ENCODE data around the gene FAM162A. TPM values are rescaled to one million over a fixed set of nuclear protein-coding genes. Genes with fewer than 3 reads are reported as not detected.

FAM162A gene
- total RNA-seq, 1 donor from 2014 or later: 52.5 TPM

DNA sequence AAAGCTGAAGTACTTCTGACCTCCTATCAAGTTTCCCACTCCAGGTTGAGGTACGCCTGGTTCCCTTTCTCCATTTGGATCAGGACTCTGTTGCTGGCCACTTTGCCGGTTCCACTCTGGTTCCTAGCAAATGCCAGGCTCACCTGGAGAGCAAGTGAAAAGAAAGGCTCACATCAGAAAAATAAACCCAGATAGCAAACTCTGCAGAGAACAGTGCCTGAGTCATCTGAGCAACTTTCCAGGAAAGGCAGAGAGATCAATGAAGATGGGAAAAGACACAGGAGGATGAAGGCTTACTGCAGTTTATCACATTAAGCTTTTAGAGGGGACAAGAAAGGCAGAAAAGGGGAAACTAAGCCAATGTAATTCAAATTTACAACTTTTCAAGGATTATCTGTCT, 73.7 kb downstream of the FAM162A start:
- Mint-ChIP-seq H3K27me3 (no peaks in the 10 kb centered on the region), H3K27ac (peak overlapping the region; percentile 29), H3K4me3 (ENCODE audit: low read depth) (no peak overlapping the region), H3K4me1 (ENCODE audit: low read depth) (peaks cover 14% of the 10 kb centered on the region), H3K9me3 (ENCODE audit: low read depth) (no peaks in the 10 kb centered on the region), H3K36me3 (ENCODE audit: insufficient read depth) (peaks cover 28% of the 10 kb centered on the region)
- TF ChIP-seq, protein P1, sequence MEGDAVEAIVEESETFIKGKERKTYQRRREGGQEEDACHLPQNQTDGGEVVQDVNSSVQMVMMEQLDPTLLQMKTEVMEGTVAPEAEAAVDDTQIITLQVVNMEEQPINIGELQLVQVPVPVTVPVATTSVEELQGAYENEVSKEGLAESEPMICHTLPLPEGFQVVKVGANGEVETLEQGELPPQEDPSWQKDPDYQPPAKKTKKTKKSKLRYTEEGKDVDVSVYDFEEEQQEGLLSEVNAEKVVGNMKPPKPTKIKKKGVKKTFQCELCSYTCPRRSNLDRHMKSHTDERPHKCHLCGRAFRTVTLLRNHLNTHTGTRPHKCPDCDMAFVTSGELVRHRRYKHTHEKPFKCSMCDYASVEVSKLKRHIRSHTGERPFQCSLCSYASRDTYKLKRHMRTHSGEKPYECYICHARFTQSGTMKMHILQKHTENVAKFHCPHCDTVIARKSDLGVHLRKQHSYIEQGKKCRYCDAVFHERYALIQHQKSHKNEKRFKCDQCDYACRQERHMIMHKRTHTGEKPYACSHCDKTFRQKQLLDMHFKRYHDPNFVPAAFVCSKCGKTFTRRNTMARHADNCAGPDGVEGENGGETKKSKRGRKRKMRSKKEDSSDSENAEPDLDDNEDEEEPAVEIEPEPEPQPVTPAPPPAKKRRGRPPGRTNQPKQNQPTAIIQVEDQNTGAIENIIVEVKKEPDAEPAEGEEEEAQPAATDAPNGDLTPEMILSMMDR (IDR thresholded peaks at IDR 0.05; ENCODE audit: unreplicated experiment): no peak
- no peak for DNase-seq (ENCODE audit: low spot score, unreplicated experiment)

- DNase-seq (ENCODE audit: low spot score, unreplicated experiment): no peak
- no peaks in the 10 kb centered on the region for H3K27me3 Mint-ChIP-seq
- peaks cover 31% of the 10 kb centered on the region for H3K36me3 Mint-ChIP-seq (ENCODE audit: insufficient read depth)
- no peaks in the 10 kb centered on the region for H3K9me3 Mint-ChIP-seq (ENCODE audit: low read depth)
- H3K4me1 Mint-ChIP-seq (ENCODE audit: low read depth): peaks cover 14% of the 10 kb centered on the region
- H3K4me3 Mint-ChIP-seq (ENCODE audit: low read depth): no peak overlapping the region
- TF ChIP-seq, protein P1 (IDR thresholded peaks at IDR 0.05; ENCODE audit: unreplicated experiment): peak; percentile 57
- no peak overlapping the region for H3K27ac Mint-ChIP-seq
Measured at GRCh38 chr3:122458992-122459391, 75.0 kb downstream of the FAM162A start.

GRCh38 chr3:122461806-122462205, 77.8 kb downstream of the FAM162A start:
- no peaks in the 10 kb centered on the region for H3K27me3 Mint-ChIP-seq
- peak overlapping the region; percentile 41 for H3K27ac Mint-ChIP-seq
- no peak for DNase-seq (ENCODE audit: low spot score, unreplicated experiment)
- no peaks in the 10 kb centered on the region for H3K9me3 Mint-ChIP-seq (ENCODE audit: low read depth)
- H3K4me3 Mint-ChIP-seq (ENCODE audit: low read depth): no peak overlapping the region
- peaks cover 10% of the 10 kb centered on the region for H3K4me1 Mint-ChIP-seq (ENCODE audit: low read depth)
- peaks cover 32% of the 10 kb centered on the region for H3K36me3 Mint-ChIP-seq (ENCODE audit: insufficient read depth)
- TF ChIP-seq, protein P1 (IDR thresholded peaks at IDR 0.05; ENCODE audit: unreplicated experiment): no peak

Other genes with a start within 250 kb of the FAM162A start
- 2.3 and 2.5 TPM in 2 replicates for gene CASR, start 200.5 kb upstream of the FAM162A start, total RNA-seq
- gene CSTA, start 58.9 kb upstream of the FAM162A start, total RNA-seq: not detected in 2 replicates
- 53.5 and 55.4 TPM in 2 replicates for gene MIX23, start 951 bp upstream of the FAM162A start, total RNA-seq
- gene WDR5B, start 31.9 kb downstream of the FAM162A start, total RNA-seq: 6.6 and 7.5 TPM in 2 replicates
- 82.5 and 85.5 TPM in 2 replicates for gene KPNA1, start 130.8 kb downstream of the FAM162A start, total RNA-seq
- gene PARP9, start 180.1 kb downstream of the FAM162A start, total RNA-seq: 11.3 and 11.5 TPM in 2 replicates
- gene DTX3L, start 180.2 kb downstream of the FAM162A start, total RNA-seq: 13.0 and 14.5 TPM in 2 replicates
- 0.55 TPM in 2 replicates for gene PARP15, start 193.5 kb downstream of the FAM162A start, total RNA-seq

All from progenitor cell of endocrine pancreas (in vitro differentiated cells).